GM10266 (cell line): ENCODE data around the gene ZNF281.

Experiments
- DNase-seq: peaks from one replicate; pipeline ENCODE4 v3.0.0; 2012; ENCODE audit errors: extremely low spot score
- CTCF ChIP-seq: IDR thresholded peaks from 2 replicates; pipeline ENCODE4 v1.5.1; 2012; ENCODE audit warnings: mild to moderate bottlenecking, low read depth; ENCODE audit not compliant: control insufficient read depth, insufficient read depth; ENCODE audit errors: missing control alignments

ZNF281 gene

GRCh38 chr1:200369131-200369530 lies 40.7 kb downstream of the ZNF281 start:
- no peak for TF ChIP-seq CTCF
- DNase-seq = no peak

GRCh38 chr1:200368556-200368955 lies 41.3 kb downstream of the ZNF281 start:
- no peak for DNase-seq
- no peak for TF ChIP-seq CTCF

GRCh38 chr1:200367841-200368534 lies 41.8 kb downstream of the ZNF281 start:
- TF ChIP-seq CTCF = no peak
- no peak for DNase-seq

GRCh38 chr1:200366577-200367253 lies 43.1 kb downstream of the ZNF281 start:
- DNase-seq = no peak
- TF ChIP-seq CTCF = no peak

- no peak for DNase-seq
- TF ChIP-seq CTCF = no peak
These were observed 43.9 kb downstream of the ZNF281 start for GRCh38 chr1:200365897-200366426.

- DNase-seq = no peak
- TF ChIP-seq CTCF = no peak
These were observed 45.0 kb downstream of the ZNF281 start for GRCh38 chr1:200364831-200365230.

- no peak for DNase-seq
- no peak for TF ChIP-seq CTCF
These were observed 45.6 kb downstream of the ZNF281 start for GRCh38 chr1:200364091-200364759.
